IMR-90 (cell line): ENCODE results near the gene SLC12A8. TPM values are rescaled to one million over a fixed set of nuclear protein-coding genes. Genes with fewer than 3 reads are reported as not detected.

ENCODE experiments used
- ATAC-seq: fragments of 200-7000 bp; cut with Tn5 transposase; 2 replicates; pipeline ENCODE4 v1.9.1; 2020; ENCODE audit warnings: low read depth, mild to moderate bottlenecking, moderate library complexity
- BruUV-seq: library from RNA; stranded (reverse); fragments of 400-500 nt; replicated peaks from 2 replicates; lab custom pipeline; 2021; lab: Mats Ljungman, UMichigan
- CTCF ChIA-PET: fragments of 300-600 bp; formaldehyde crosslinking; extraction: SDS; loops from one replicate; lab custom pipeline; 2021; ENCODE audit warnings: antibody characterized with exemption; lab: Yijun Ruan, JAX
- POLR2A ChIA-PET: fragments of 300-600 bp; sonication (Branson Sonifier 250); formaldehyde crosslinking; loops from one replicate; lab custom pipeline; 2022; ENCODE audit warnings: antibody characterized with exemption; ENCODE audit not compliant: unreplicated experiment; lab: Charles Lee
- DNase-seq: peaks from one replicate; pipeline ENCODE4 v3.0.0; 2013
- H2AFZ ChIP-seq: replicated peaks from 2 replicates; pipeline ENCODE3; 2013; ENCODE audit warnings: low read length, mild to moderate bottlenecking; ENCODE audit not compliant: poor library complexity
- H2AK5ac ChIP-seq: 2 replicates; pipeline ENCODE4 v1.6.1; 2013; ENCODE audit warnings: low read depth, low read length, inconsistent platforms
- H2AK9ac ChIP-seq: replicated peaks from 2 replicates; pipeline ENCODE3; 2013; ENCODE audit warnings: mild to moderate bottlenecking, low read depth, low read length, moderate library complexity; ENCODE audit not compliant: poor library complexity
- H2BK120ac ChIP-seq: 2 replicates; pipeline ENCODE4 v1.6.1; 2013; ENCODE audit warnings: low read depth, low read length, inconsistent platforms
- H2BK15ac ChIP-seq: 3 replicates; pipeline ENCODE4 v1.6.1; 2013; ENCODE audit warnings: low read depth, low read length, inconsistent platforms
- H2BK20ac ChIP-seq: 2 replicates; pipeline ENCODE4 v1.6.1; 2013; ENCODE audit warnings: low read depth, mild to moderate bottlenecking, inconsistent platforms, low read length, moderate library complexity
- H2BK5ac ChIP-seq: 2 replicates; pipeline ENCODE4 v1.6.1; 2013; ENCODE audit warnings: mild to moderate bottlenecking, low read depth, low read length, inconsistent platforms; ENCODE audit not compliant: poor library complexity, severe bottlenecking
- H3K14ac ChIP-seq: replicated peaks from 2 replicates; pipeline ENCODE4 v1.6.1; 2013; ENCODE audit warnings: low read depth, low read length, inconsistent platforms
- H3K18ac ChIP-seq: 2 replicates; pipeline ENCODE4 v1.6.1; 2013; ENCODE audit warnings: low read depth, low read length, control low read depth
- H3K23ac ChIP-seq: 2 replicates; pipeline ENCODE4 v1.6.1; 2013; ENCODE audit warnings: low read depth, low read length, inconsistent platforms
- H3K27ac ChIP-seq: 2 replicates; pipeline ENCODE4 v1.5.1; 2013; ENCODE audit warnings: mild to moderate bottlenecking, control low read depth, low read length; ENCODE audit not compliant: insufficient read depth
- H3K27me3 ChIP-seq: 2 replicates; pipeline ENCODE4 v1.6.1; 2013; ENCODE audit warnings: low read length; ENCODE audit not compliant: control insufficient read depth, insufficient read depth
- H3K36me3 ChIP-seq: 2 replicates; pipeline ENCODE4 v1.6.1; 2013; ENCODE audit warnings: low read length, mixed read lengths; ENCODE audit not compliant: control insufficient read depth, insufficient read depth
- H3K4ac ChIP-seq: 2 replicates; pipeline ENCODE4 v1.6.1; 2013; ENCODE audit warnings: low read depth, low read length, inconsistent platforms
- H3K4me1 ChIP-seq: 2 replicates; pipeline ENCODE4 v1.6.1; 2013; ENCODE audit warnings: low read length, mixed read lengths; ENCODE audit not compliant: control insufficient read depth, insufficient read depth
- H3K4me2 ChIP-seq: 2 replicates; pipeline ENCODE4 v1.6.1; 2013; ENCODE audit warnings: low read depth, mild to moderate bottlenecking, control low read depth, low read length, moderate library complexity
- H3K4me3 ChIP-seq: 2 replicates; pipeline ENCODE4 v1.5.1; 2013; ENCODE audit warnings: low read depth, mild to moderate bottlenecking, control low read depth, low read length, moderate library complexity; ENCODE audit not compliant: insufficient read depth
- H3K56ac ChIP-seq: 2 replicates; pipeline ENCODE4 v1.6.1; 2013; ENCODE audit warnings: low read length, inconsistent platforms; ENCODE audit not compliant: insufficient read depth; ENCODE audit errors: extremely low read depth
- H3K79me1 ChIP-seq, 2 experiments: 2 replicates each; pipeline ENCODE4 v1.6.1; 2013; ENCODE audit warnings: low read length in 2 of 2, inconsistent platforms in 1 of 2, low read depth in 1 of 2
- H3K9ac ChIP-seq: 2 replicates; pipeline ENCODE4 v1.6.1; 2013; ENCODE audit warnings: low read depth, low read length, control low read depth
- H3K9me1 ChIP-seq: 2 replicates; pipeline ENCODE4 v1.6.1; 2013; ENCODE audit warnings: low read length, inconsistent platforms; ENCODE audit not compliant: insufficient read depth
- H3K9me3 ChIP-seq: 2 replicates; pipeline ENCODE4 v1.6.1; 2013; ENCODE audit warnings: low read length; ENCODE audit not compliant: control insufficient read depth, insufficient read depth
- H4K20me1 ChIP-seq: 2 replicates; pipeline ENCODE4 v1.6.1; 2013; ENCODE audit warnings: low read length, inconsistent platforms; ENCODE audit not compliant: insufficient read depth
- H4K5ac ChIP-seq: 2 replicates; pipeline ENCODE4 v1.6.1; 2013; ENCODE audit warnings: mild to moderate bottlenecking, low read depth, low read length, control low read depth
- H4K8ac ChIP-seq, 2 experiments: 2 replicates each; pipeline ENCODE4 v1.6.1; 2013; ENCODE audit warnings: low read depth in 2 of 2, low read length in 2 of 2, control low read depth in 1 of 2, inconsistent platforms in 1 of 2
- H4K91ac ChIP-seq: 2 replicates; pipeline ENCODE4 v1.6.1; 2013; ENCODE audit warnings: low read depth, low read length, inconsistent platforms; ENCODE audit not compliant: insufficient read depth
- CTCF ChIP-seq: conservative IDR thresholded peaks from 2 replicates; pipeline ENCODE4 v1.5.1; 2012; ENCODE audit warnings: mild to moderate bottlenecking, low read depth, low read length, improper control_type of control experiment
- ELK1 ChIP-seq: fragments of 150-350 bp; IDR thresholded peaks from 2 replicates; pipeline ENCODE4 v1.6.1; 2016; ENCODE audit warnings: low read depth, mild to moderate bottlenecking, low read length, moderate library complexity, borderline replicate concordance
- MAFK ChIP-seq: IDR thresholded peaks from 2 replicates; pipeline ENCODE4 v1.6.1; 2012; ENCODE audit warnings: low read depth, low read length, improper control_type of control experiment
- NFE2L2 ChIP-seq: fragments of 150-350 bp; IDR thresholded peaks from 2 replicates; pipeline ENCODE4 v1.6.1; 2016; ENCODE audit warnings: low read depth, mild to moderate bottlenecking, low read length
- POLR2A ChIP-seq: IDR thresholded peaks from 2 replicates; pipeline ENCODE4 v1.6.1; 2012; ENCODE audit warnings: mild to moderate bottlenecking, low read depth, low read length
- RAD21 ChIP-seq: IDR thresholded peaks from 2 replicates; pipeline ENCODE4 v1.6.1; 2012; ENCODE audit warnings: low read length, improper control_type of control experiment
- RCOR1 ChIP-seq: IDR thresholded peaks from 2 replicates; pipeline ENCODE4 v1.6.1; 2012; ENCODE audit warnings: mild to moderate bottlenecking, low read length, improper control_type of control experiment; ENCODE audit not compliant: insufficient replicate concordance
- SMC3 ChIP-seq: fragments of 150-350 bp; IDR thresholded peaks from 2 replicates; pipeline ENCODE4 v1.6.1; 2016; ENCODE audit warnings: low read depth, mild to moderate bottlenecking, antibody characterized with exemption, low read length, moderate library complexity
- USF2 ChIP-seq: fragments of 150-350 bp; IDR thresholded peaks from 2 replicates; pipeline ENCODE4 v1.6.1; 2017; ENCODE audit warnings: mild to moderate bottlenecking, antibody characterized with exemption, low read length, low read depth
- WGBS, 2 experiments: methylation state at CpG; one replicate each; pipeline versions ENCODE4 v1.1.5 to v1.1.7; 2013; ENCODE audit warnings: missing lambda C conversion rate in 2 of 2; ENCODE audit not compliant: insufficient read length in 1 of 2; ENCODE audit errors: extremely low coverage in 2 of 2; 5-methylcytosine and 5-hydroxymethylcytosine counted together
- dilution Hi-C: fragments of 300-500 bp; cut with HindIII; formaldehyde crosslinking; loops from one replicate; pipeline ENCODE4 v1.14.3; 2018; ENCODE audit warnings: low sequenced_read_pairs; ENCODE audit not compliant: unreplicated experiment
- in situ Hi-C: fragments of 300-500 bp; cut with MboI; formaldehyde crosslinking; loops from 3 replicates; pipeline ENCODE4 v1.14.3; 2019; ENCODE audit warnings: low sequenced_read_pairs, inconsistent platforms, mixed read lengths
- intact Hi-C: fragments of 100-400 bp; cut with micrococcal nuclease; formaldehyde crosslinking; loops from 2 replicates; pipeline ENCODE4 v1.10.0; 2022
- polyA plus RNA-seq, 3 experiments: library from polyadenylated mRNA; depleted of rRNA; stranded (reverse); fragments of >200 nt; gene quantifications; 2 replicates each; pipeline ENCODE4 v1.2.3, GENCODE V29; 2012; ENCODE audit warnings: low replicate concordance in 1 of 3
- total RNA-seq: library from RNA; depleted of rRNA; stranded (reverse); fragments of >200 nt; gene quantifications from 2 replicates; pipeline ENCODE4 v1.2.3, GENCODE V29; 2012

The SLC12A8 gene
- total and polyA plus RNA-seq, 2 of the 4 experiments (the other 2 are of a cell fraction) = 2.2 to 4.3 TPM

GRCh38 chr3:125221831-125222230 is 9.3 kb upstream of the SLC12A8 start:
- WGBS, 2 experiments = 100% methylated on average over 1 of the region's 3 CpGs; no CpG with 5 or more reads in 1 of the 2 experiments

More at GRCh38 chr3:125221831-125222230, 9.3 kb upstream of the SLC12A8 start:
- intact Hi-C loops = no loop called here
- dilution Hi-C loops = no loop called here
- no peak overlapping the region for H2BK15ac ChIP-seq
- H3K27me3 ChIP-seq = no peaks in the 10 kb centered on the region
- no peaks in the 10 kb centered on the region for H3K9me1 ChIP-seq
- H4K20me1 ChIP-seq = no peaks in the 10 kb centered on the region
- TF ChIP-seq MAFK (no peak), USF2 (no peak), POLR2A (no peak), CTCF (no peak), RAD21 (no peak), ELK1 (no peak), SMC3 (no peak), RCOR1 (no peak), NFE2L2 (no peak)
- no peak overlapping the region for H3K4me3 ChIP-seq
- no peak overlapping the region for H3K18ac ChIP-seq
- no peak overlapping the region for H3K4me2 ChIP-seq
- no peak overlapping the region for H4K5ac ChIP-seq
- no peak overlapping the region for H3K14ac ChIP-seq
- no peak overlapping the region for H4K91ac ChIP-seq
- DNase-seq (no peak), ATAC-seq (no peak)
- no peak overlapping the region for H3K27ac ChIP-seq
- no peaks in the 10 kb centered on the region for H3K36me3 ChIP-seq
- ChIA-PET POLR2A (no interaction called here), CTCF (no interaction called here)
- no peak overlapping the region for H2AK5ac ChIP-seq
- H2AFZ ChIP-seq = no peak overlapping the region
- H3K56ac ChIP-seq = no peak overlapping the region
- BruUV-seq = no TSS peak
- in situ Hi-C loops = no loop called here
- no peak overlapping the region for H3K23ac ChIP-seq
- H3K9me3 ChIP-seq = no peaks in the 10 kb centered on the region
- no peak overlapping the region for H3K9ac ChIP-seq
- H2BK5ac ChIP-seq = no peak overlapping the region
- no peak overlapping the region for H3K4ac ChIP-seq
- H4K8ac ChIP-seq = no peak overlapping the region
- H2AK9ac ChIP-seq = no peak overlapping the region
- H3K79me1 ChIP-seq = no peaks in the 10 kb centered on the region
- H3K4me1 ChIP-seq = no peaks in the 10 kb centered on the region
- no peak overlapping the region for H2BK20ac ChIP-seq
- no peak overlapping the region for H2BK120ac ChIP-seq
